GM18519 (cell line): ENCODE data around the gene NTS.

ENCODE experiments used
- ATAC-seq: cut with Tn5 transposase; IDR thresholded peaks from one replicate; pipeline ENCODE4 v1.9.1; 2021; ENCODE audit warnings: mild to moderate bottlenecking, moderate library complexity; ENCODE audit not compliant: unreplicated experiment, low FRiP score

The NTS gene

DNA sequence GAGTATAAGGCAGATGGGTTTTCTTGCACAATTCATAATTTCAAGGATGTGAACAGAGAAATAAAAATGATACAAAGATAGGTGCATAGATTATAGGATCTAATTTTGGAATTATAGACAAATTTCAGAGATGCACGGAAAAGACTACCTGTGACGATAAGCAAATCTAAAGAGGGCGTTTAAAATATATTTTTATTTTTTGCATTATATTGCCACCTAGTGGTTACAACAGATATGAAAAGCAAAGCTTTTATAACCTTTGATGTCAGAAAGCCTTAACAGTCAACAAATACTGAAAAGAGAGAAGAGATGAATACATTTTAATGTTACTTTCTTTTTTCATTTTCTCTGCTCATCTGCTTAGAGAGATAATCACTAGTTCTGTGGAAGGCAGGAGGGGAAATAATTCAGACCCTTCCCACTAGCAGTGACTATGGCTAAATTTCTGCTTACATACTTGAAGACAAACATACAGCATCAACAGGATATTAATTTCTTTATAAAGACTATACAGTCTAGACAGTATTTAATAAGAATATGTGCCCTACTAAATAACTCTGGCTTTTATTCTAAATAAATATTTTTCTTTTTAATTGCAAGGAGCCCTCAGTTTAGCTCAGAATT is 46.3 kb downstream of the NTS start:
- ATAC-seq: peak; percentile 75

DNA sequence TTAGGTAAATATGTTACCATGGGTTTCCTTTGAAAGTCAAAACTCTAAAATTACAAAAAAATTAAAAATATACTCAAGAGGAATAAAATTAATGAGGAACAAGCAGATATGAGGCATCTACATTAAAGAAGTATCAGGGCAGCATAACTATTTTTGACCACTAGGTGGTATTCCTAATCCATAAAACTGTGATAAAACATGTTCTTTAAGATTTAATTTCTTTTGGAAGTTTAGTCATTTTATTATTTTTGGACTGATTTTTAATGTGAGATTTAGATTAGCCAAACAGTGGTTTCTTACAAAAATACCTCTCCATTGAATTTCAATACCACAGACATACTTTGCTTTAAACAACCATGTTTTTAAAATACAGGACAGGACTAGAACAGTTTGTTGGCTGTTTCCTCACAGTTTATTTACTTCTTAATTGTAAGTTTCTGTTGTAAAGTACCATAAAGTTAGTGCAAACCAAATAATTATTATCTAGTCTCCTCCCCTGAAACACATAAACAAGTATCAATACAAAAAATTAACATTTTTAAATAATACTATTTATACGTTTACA is 49.8 kb downstream of the NTS start:
- peak; percentile 41 for ATAC-seq

GRCh38 chr12:85927166-85927565 is 53.1 kb downstream of the NTS start:
- ATAC-seq: no peak
